GM12878 (cell line): ENCODE data around the gene METTL8.

Experiments used
- CBX5 ChIP-seq: sonication (generic); IDR thresholded peaks from 2 replicates; pipeline ENCODE4 v1.6.1; 2016; ENCODE audit warnings: low read depth, moderate library complexity, mild to moderate bottlenecking, inconsistent platforms
- JUNB ChIP-seq: IDR thresholded peaks from 2 replicates; pipeline ENCODE4 v1.6.1; 2016; ENCODE audit warnings: antibody characterized with exemption, mild to moderate bottlenecking
- NBN ChIP-seq: fragments of 450-650 bp; IDR thresholded peaks from 2 replicates; pipeline ENCODE4 v1.6.1; 2016
- POLR2AphosphoS5 ChIP-seq: IDR thresholded peaks from 2 replicates; pipeline ENCODE4 v1.6.1; 2011; ENCODE audit warnings: mild to moderate bottlenecking, low read length, inconsistent platforms
- SIN3A ChIP-seq: IDR thresholded peaks from 2 replicates; pipeline ENCODE4 v1.6.1; 2012; ENCODE audit warnings: low read depth, low read length, improper control_type of control experiment
- SMAD5 ChIP-seq: IDR thresholded peaks from 2 replicates; pipeline ENCODE4 v1.6.1; 2016; ENCODE audit warnings: antibody characterized with exemption, low read depth
- USF2 ChIP-seq: IDR thresholded peaks from 2 replicates; pipeline ENCODE4 v1.6.1; 2011; ENCODE audit warnings: low read depth, low read length, improper control_type of control experiment, borderline replicate concordance
- TF ChIP-seq, protein P1 (sequence below), 3 experiments: IDR thresholded peaks in 2 of 3; conservative IDR thresholded peaks in 1 of 3; 2 replicates each; pipeline ENCODE4 v1.5.1; 2011; ENCODE audit warnings: low read depth in 3 of 3, low read length in 3 of 3, mild to moderate bottlenecking in 3 of 3, control low read depth in 2 of 3, moderate library complexity in 2 of 3, inconsistent platforms in 1 of 3, mixed read lengths in 1 of 3; ENCODE audit not compliant: control insufficient read depth in 2 of 3, insufficient read depth in 1 of 3; ENCODE audit errors: extremely low read depth in 1 of 3

DNA sequence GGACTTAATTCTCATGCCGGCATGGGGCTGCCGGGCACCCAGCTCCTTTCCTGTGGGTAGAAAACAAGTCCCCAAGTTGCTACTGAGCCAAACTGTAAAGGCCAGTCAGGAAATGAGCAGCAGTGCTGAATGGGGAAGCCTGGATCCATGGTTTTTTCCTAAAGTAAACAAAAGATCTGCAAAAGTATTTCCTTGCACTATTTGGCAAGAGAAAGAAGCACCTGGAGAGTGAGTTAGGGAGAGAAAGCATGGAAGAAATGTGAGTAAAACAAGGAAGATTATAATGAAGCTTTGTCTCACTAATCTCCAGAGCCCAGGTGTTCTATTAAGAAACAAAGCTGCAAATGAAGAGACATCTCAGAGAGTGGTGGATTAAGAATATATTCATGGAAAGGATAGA is 117.6 kb downstream of the METTL8 start:
- TF ChIP-seq SIN3A (no peak), NBN (no peak), SMAD5 (no peak), POLR2AphosphoS5 (no peak), CBX5 (no peak), USF2 (no peak), JUNB (no peak)
- TF ChIP-seq, protein P1, sequence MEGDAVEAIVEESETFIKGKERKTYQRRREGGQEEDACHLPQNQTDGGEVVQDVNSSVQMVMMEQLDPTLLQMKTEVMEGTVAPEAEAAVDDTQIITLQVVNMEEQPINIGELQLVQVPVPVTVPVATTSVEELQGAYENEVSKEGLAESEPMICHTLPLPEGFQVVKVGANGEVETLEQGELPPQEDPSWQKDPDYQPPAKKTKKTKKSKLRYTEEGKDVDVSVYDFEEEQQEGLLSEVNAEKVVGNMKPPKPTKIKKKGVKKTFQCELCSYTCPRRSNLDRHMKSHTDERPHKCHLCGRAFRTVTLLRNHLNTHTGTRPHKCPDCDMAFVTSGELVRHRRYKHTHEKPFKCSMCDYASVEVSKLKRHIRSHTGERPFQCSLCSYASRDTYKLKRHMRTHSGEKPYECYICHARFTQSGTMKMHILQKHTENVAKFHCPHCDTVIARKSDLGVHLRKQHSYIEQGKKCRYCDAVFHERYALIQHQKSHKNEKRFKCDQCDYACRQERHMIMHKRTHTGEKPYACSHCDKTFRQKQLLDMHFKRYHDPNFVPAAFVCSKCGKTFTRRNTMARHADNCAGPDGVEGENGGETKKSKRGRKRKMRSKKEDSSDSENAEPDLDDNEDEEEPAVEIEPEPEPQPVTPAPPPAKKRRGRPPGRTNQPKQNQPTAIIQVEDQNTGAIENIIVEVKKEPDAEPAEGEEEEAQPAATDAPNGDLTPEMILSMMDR (IDR thresholded peaks at IDR 0.05 in 2 of 3, conservative IDR thresholded peaks at IDR 0.05 in 1 of 3; ENCODE audit: control insufficient read depth in 2 of 3, extremely low read depth in 1 of 3, insufficient read depth in 1 of 3, low read depth in 3 of 3, low read length in 3 of 3): no peak
